ENCODE measurements around the gene OXTR.
A peak's percentile ranks its signal among the peaks of the same experiment; 100 is the strongest.
"Not testable (repeated sequence)": the region's sequence is repeated elsewhere in the genome, so short reads cannot be mapped to it uniquely, and the experiment has no call there.

Gene OXTR

GRCh38 chr3:8741581-8742261, 27.7 kb downstream of the OXTR start:
- DNase-seq (ENCODE audit: low spot score): peak; percentile 80

- peak; percentile 72 for DNase-seq (ENCODE audit: low spot score)
Measured at GRCh38 chr3:8739757-8740504, 29.5 kb downstream of the OXTR start.

GRCh38 chr3:8738639-8739038, 30.8 kb downstream of the OXTR start:
- DNase-seq (ENCODE audit: low spot score): no peak

GRCh38 chr3:8737823-8738222, 31.6 kb downstream of the OXTR start:
- no peak for DNase-seq (ENCODE audit: low spot score)

GRCh38 chr3:8737301-8737700, 32.1 kb downstream of the OXTR start:
- no peak for DNase-seq (ENCODE audit: low spot score)

- DNase-seq (ENCODE audit: low spot score): no peak
Measured at GRCh38 chr3:8736436-8736835, 33.0 kb downstream of the OXTR start.

GRCh38 chr3:8734908-8735307, 34.5 kb downstream of the OXTR start:
- DNase-seq (ENCODE audit: low spot score): no peak

- no peak for DNase-seq (ENCODE audit: low spot score)
Measured at GRCh38 chr3:8734137-8734878, 35.1 kb downstream of the OXTR start.

GRCh38 chr3:8733332-8734094, 35.9 kb downstream of the OXTR start, which contains the start of gene CAV3:
CAV3 (plus strand) TSS chr3:8733802; CDS start chr3:8733877, 75 bp downstream.
- DNase-seq (ENCODE audit: low spot score): no peak

- no peak for DNase-seq (ENCODE audit: low spot score)
Measured at GRCh38 chr3:8732413-8732812, 37.0 kb downstream of the OXTR start.

GRCh38 chr3:8730656-8731055, 38.8 kb downstream of the OXTR start:
- DNase-seq (ENCODE audit: low spot score): no peak

GRCh38 chr3:8729479-8729878, 39.9 kb downstream of the OXTR start:
- DNase-seq (ENCODE audit: low spot score): no peak

GRCh38 chr3:8727605-8728512, 41.6 kb downstream of the OXTR start:
- no peak for DNase-seq (ENCODE audit: low spot score)

GRCh38 chr3:8724108-8724752, 45.2 kb downstream of the OXTR start:
- no peak for DNase-seq (ENCODE audit: low spot score)

- DNase-seq (ENCODE audit: low spot score): no peak
Measured at GRCh38 chr3:8723612-8724011, 45.8 kb downstream of the OXTR start.

- DNase-seq (ENCODE audit: low spot score): no peak
Measured at GRCh38 chr3:8722808-8723207, 46.6 kb downstream of the OXTR start.

- not testable (repeated sequence) for DNase-seq (ENCODE audit: low spot score)
Measured at GRCh38 chr3:8715757-8716156, 53.7 kb downstream of the OXTR start.

GRCh38 chr3:8713901-8714759, 55.3 kb downstream of the OXTR start:
- peak; percentile 24 for DNase-seq (ENCODE audit: low spot score)

- DNase-seq (ENCODE audit: low spot score): peak; percentile 47
Measured at GRCh38 chr3:8712908-8713255, 56.5 kb downstream of the OXTR start.
